Heart right ventricle (tissue), 16 donors: ENCODE data around the gene PNPO. TPM values are rescaled to one million over a fixed set of nuclear protein-coding genes. Genes with fewer than 3 reads are reported as not detected.

ENCODE experiments used
- ATAC-seq, 8 donors: fragments of 200-7000 bp; cut with Tn5 transposase; one replicate each; pipeline ENCODE4 v1.9.1; 2020; ENCODE audit warnings: mild to moderate bottlenecking in 8 of 8, moderate library complexity in 8 of 8, moderate number of reproducible peaks in 1 of 8
- DNase-seq, 2 donors: peaks; one replicate each; pipeline ENCODE4 v3.0.0-alpha.2; 2020
- H3K27ac ChIP-seq, 10 donors: fragments of 200-600 bp; sonication (generic) in 2 of 10; one replicate each; pipeline versions ENCODE4 v1.5.0 to v1.8.0; 2020 to 2022; ENCODE audit warnings: mild to moderate bottlenecking in 3 of 10
- H3K27me3 ChIP-seq, 7 donors: fragments of 200-600 bp; one replicate each; pipeline ENCODE4 v1.8.0; 2021 to 2022; ENCODE audit warnings: mild to moderate bottlenecking in 2 of 7
- H3K36me3 ChIP-seq, 9 donors: fragments of 200-600 bp; sonication (generic) in 1 of 9; one replicate each; pipeline versions ENCODE4 v1.5.0 to v1.8.0; 2020 to 2022; ENCODE audit warnings: mild to moderate bottlenecking in 2 of 9
- H3K4me1 ChIP-seq, 9 donors: fragments of 200-600 bp; sonication (generic) in 1 of 9; one replicate each; pipeline versions ENCODE4 v1.5.0 to v1.8.0; 2020 to 2022; ENCODE audit warnings: mild to moderate bottlenecking in 4 of 9
- H3K4me3 ChIP-seq, 10 donors: fragments of 200-600 bp; sonication (generic) in 2 of 10; one replicate each; pipeline versions ENCODE4 v1.5.0 to v1.8.0; 2020 to 2022; ENCODE audit warnings: mild to moderate bottlenecking in 7 of 10, moderate library complexity in 2 of 10
- H3K9me3 ChIP-seq, 11 donors: fragments of 200-600 bp in 10 of 11; sonication (generic) in 2 of 11; one replicate each; pipeline versions ENCODE4 v1.5.0 to v1.8.0; 2013 to 2022; ENCODE audit warnings: mild to moderate bottlenecking in 2 of 11, control low read depth in 1 of 11, moderate library complexity in 1 of 11
- CTCF ChIP-seq, 9 donors: fragments of 200-600 bp; sonication (generic) in 2 of 9; IDR thresholded peaks; one replicate each; pipeline versions ENCODE4 v1.5.0 to v1.8.0; 2021 to 2022; ENCODE audit warnings: antibody characterized with exemption in 9 of 9, mild to moderate bottlenecking in 5 of 9, moderate library complexity in 1 of 9
- WGBS, 2 donors: extraction: QIAGEN DNeasy Blood & Tissue Kit; methylation state at CpG; one replicate each; pipeline ENCODE4 v1.1.7; 2013; ENCODE audit warnings: inconsistent platforms in 1 of 2; 5-methylcytosine and 5-hydroxymethylcytosine counted together
- intact Hi-C, 10 donors: fragments of 100-400 bp; cut with DNase I; formaldehyde crosslinking; loops; one replicate each; pipeline versions ENCODE4 v1.11.1 to v1.14.2; 2022
- long read RNA-seq, 3 donors: library from polyadenylated mRNA; unstranded; transcript quantifications; one replicate each; pipeline ENCODE4 v2.0.0, GENCODE V29; 2020 to 2021
- polyA plus RNA-seq, 2 donors: library from polyadenylated mRNA; stranded (reverse); fragments of 200-250 nt; gene quantifications; one replicate each; pipeline ENCODE4 v1.2.3, GENCODE V29; 2013
- total RNA-seq, 10 donors: library from RNA; stranded (reverse); fragmentation: NEBNext Ultra II Directional in 3 of 10; extraction: Animal tissue kit (Norgen Biotek cat#: 25700) in 3 of 10; gene quantifications; one replicate each; pipeline versions ENCODE4 v1.2.1 to v1.2.4, GENCODE V29; 2021 to 2023
- donor health status: Arrhythmogenic right ventricular cardiomyopathy.
- donor health status: ischemic (EF 13 %, LVEDD 7.1; RV severe dilation, severe dysfunction).
- donor health status: healthy with polysubstance abuse.
- donor health status: DM: no; HTN: yes; CAD: no.
- donor health status: DM: no; HTN: no; CAD: no.
- donor health status: ischemic (EF 25% LVEDD 6.9; RV normal size, moderate dysfunction).
- donor health status: ischemic (EF 25% LVEDD 5.7; RV mildly dilated, moderate dysfunction).
- donor health status: healthy.
- donor health status: DM: yes; HTN: yes; CAD: no.
- donor health status: Ischemic cardiomyopathy.
- donor health status: ischemic (EF 35%, LVEDD 5.7; RV mildly dilated, moderate dysfunction).
- donor health status: nonischemic (EF 11% LVEDD 7.7; RV severe dilation, severe dysfunction).
- donor health status: DM: yes; HTN: yes; CAD: no.
- donor health status: PGD.
- donor health status: ischemic (EF 29% LVEDD 5.4; RV normal size, mild dysfunction).
- donor health status: nonischemic (EF 23%, LVEDD 6.1; RV moderate dilation, normal function).

The PNPO gene
- 10 to 100 TPM; 22.8 to 37.0 (median 31.5) TPM for total RNA-seq
- 10 to 100 TPM in 1 of 2 donors, 1 to 10 TPM in 1; 9.5 to 10.9 TPM for polyA plus RNA-seq
- long read RNA-seq, donor 1, transcript PNPO-217 (7 exons, 3,465 nt): major isoform, 20 of 21 reads
- long read RNA-seq, donor 1, partial matches to known transcripts: 0 of 21 reads
- long read RNA-seq, donor 1, other reads (novel, unspliced or antisense): 1 of 21 reads
- long read RNA-seq, donor 2, transcript PNPO-217 (7 exons, 3,465 nt): major isoform, 21 of 24 reads
- long read RNA-seq, donor 2, partial matches to known transcripts: 2 of 24 reads
- long read RNA-seq, donor 2, other reads (novel, unspliced or antisense): 1 of 24 reads
- long read RNA-seq, donor 3, transcript PNPO-217 (7 exons, 3,465 nt): major isoform, 64 of 70 reads
- long read RNA-seq, donor 3, partial matches to known transcripts: 0 of 70 reads
- long read RNA-seq, donor 3, other reads (novel, unspliced or antisense): 1 of 70 reads

DNA sequence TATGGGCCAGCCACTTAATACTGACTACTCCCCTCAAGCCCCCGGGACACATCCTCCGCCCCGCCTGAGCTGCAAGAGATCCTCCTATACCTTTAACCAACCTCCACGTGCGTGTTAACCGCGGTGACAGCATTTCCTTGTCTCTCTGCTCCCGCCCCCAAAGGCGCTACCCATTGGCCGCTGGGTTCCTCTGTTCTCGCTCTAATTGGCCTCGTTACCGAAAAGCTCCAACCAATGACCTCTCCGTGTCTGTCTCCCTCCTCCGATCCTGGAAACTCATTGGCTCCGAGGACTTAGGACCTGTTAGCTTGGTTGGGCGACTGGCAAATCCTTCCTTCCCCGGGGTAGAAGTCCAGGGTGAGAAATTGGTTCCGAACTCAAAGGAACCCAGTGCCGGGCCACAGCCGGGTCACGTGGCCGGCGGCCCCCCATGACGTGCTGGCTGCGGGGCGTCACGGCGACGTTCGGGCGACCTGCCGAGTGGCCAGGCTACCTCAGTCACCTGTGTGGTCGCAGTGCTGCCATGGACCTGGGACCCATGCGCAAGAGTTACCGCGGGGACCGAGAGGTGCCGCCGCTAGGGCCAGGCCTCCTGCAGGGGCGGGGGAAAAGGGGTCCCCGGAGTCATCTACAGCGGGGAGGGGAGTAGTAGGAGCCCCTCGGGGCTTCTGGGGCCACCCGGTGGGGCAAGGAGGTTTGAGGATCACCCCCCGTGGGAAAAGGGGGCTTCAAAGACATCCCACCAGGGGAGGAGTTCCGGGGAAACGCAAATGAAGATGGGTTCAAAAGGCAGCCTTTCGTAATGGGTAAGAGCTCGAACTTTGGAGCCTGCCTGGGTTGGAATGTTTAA lies at the start of gene PNPO:
PNPO (plus strand) TSS at position 326 of the 850 bp plus-strand sequence; CDS start at position 431, 105 bp downstream.
- Histone ChIP-seq H3K36me3 (peaks cover 0 to 28% (median 0%) of the 10 kb centered on the region in 9 donors), H3K27ac (peak within 1 kb of the TSS in 9 of 10 donors; percentile 78 to 90 (median 84)), H3K27me3 (no peaks in the 10 kb centered on the region), H3K4me3 (peak within 1 kb of the TSS; percentile 63 to 99 (median 86)), H3K9me3 (no peaks in the 10 kb centered on the region), H3K4me1 (peaks cover 0 to 44% (median 30%) of the 10 kb centered on the region in 9 donors)
- DNase-seq (peak; percentile 87 to 96), ATAC-seq (peak; percentile 96 to 99 (median 98))
- WGBS, 2 donors: 1 to 3% methylated on average over 50 of the region's 50 CpGs
- TF ChIP-seq CTCF (IDR thresholded peaks at IDR 0.05): peak in 2 of 9 donors; percentile 10 to 14
- intact Hi-C loops: loop anchor here in 9 of 10 donors (2.0 to 10.0 kb wide), 6 partner anchors 34 to 193 kb away; partner anchors contain the start of genes SCRN2 (in 4 of the 9) and SP2 (in 3 of the 9)

DNA sequence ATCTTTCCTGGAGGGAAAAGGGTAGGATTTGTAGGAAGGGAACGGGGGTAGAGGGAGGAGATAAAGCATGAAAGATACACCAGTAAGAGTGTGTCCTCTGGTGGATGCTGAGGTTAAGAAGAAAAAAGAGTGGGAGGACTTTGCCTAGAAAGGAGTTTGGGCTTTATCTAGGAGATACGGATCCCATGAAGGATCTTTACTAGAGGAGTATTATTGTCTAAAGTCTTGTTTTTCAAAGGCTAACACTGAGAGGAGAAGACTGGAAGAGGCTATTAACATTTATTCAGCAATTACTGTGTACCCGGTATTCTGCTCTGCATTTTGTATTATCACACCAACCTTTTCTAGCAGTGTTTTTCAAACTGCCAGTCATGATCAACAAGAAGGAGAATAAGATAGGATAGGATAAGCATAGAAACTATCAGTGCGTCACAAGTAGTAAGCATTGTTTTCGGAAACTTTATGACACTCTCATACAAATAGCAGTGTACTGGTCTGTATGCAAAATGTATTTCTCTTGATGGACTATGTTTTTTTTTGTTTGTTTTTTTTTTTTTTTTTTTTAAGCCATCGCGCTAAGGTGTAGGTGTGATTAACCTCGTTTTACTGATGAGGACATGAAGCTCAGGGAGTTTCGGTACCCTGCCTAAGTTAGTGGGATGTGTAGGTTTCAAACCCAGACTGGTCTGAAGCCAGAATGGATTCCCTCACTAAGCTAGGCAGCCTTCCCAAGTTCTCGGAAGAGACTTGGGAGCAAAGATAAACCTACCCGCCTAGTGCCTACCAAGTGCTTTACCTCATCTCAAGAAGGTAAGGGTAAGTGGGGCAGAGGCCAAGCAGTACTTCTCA lies 46.6 kb upstream of the PNPO start:
- Histone ChIP-seq H3K9me3 (no peaks in the 10 kb centered on the region), H3K27ac (peak overlapping the region; percentile 77 to 100 (median 90)), H3K4me3 (peak overlapping the region; percentile 53 to 98 (median 74)), H3K4me1 (peaks cover 3 to 45% (median 40%) of the 10 kb centered on the region in 9 donors), H3K27me3 (no peaks in the 10 kb centered on the region), H3K36me3 (peaks cover 0 to 6% (median 0%) of the 10 kb centered on the region in 9 donors)
- no peak for DNase-seq
- WGBS, 2 donors: 29 to 38% methylated on average over 11 of the region's 11 CpGs
- no peak for ATAC-seq
- TF ChIP-seq CTCF (IDR thresholded peaks at IDR 0.05): no peak
- intact Hi-C loops: loop anchor here in 8 of 10 donors (2.0 to 10.0 kb wide), 5 partner anchors 48 to 76 kb away; partner anchors contain the start of genes PNPO (in 2 of the 8) and CDK5RAP3 (in 1 of the 8)

DNA sequence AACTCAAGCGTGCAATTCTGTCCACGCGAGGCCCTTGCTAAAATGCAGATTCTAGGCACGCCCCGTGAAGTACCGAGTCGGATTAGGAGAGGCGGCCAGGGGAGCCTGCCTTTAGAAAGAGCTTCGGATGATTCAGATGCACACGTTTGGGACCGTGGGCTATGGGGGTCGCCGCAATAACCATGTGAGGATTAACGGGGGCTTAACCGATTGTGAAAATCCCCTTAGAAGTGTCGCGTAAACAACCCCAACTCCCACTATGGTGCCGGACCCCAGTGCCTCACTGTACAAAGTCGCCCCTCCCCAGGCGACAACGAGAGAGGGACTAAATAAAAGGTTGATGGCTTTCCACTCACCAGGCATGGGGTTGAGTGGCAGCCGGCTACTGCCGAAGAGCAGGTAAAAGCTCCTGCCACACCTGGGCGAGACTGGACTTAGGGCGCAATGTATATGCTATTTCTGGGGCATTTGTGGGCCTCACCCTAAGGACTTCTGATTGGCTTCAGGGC lies 46.0 kb upstream of the PNPO start:
- Histone ChIP-seq H3K9me3 (no peaks in the 10 kb centered on the region), H3K4me1 (peaks cover 9 to 52% (median 46%) of the 10 kb centered on the region in 9 donors), H3K27me3 (no peaks in the 10 kb centered on the region), H3K27ac (peak overlapping the region; percentile 77 to 100 (median 90)), H3K4me3 (peak overlapping the region; percentile 53 to 98 (median 74)), H3K36me3 (peaks cover 0 to 11% (median 0%) of the 10 kb centered on the region in 9 donors)
- intact Hi-C loops: loop anchor here in 6 of 10 donors (2.0 to 10.0 kb wide), 5 partner anchors 47 to 75 kb away; partner anchors contain the start of genes PNPO (in 2 of the 6) and CDK5RAP3 (in 1 of the 6)
- peak in 3 of 8 donors; percentile 0 to 7 (median 1) for ATAC-seq
- DNase-seq: no peak
- 0% methylated on average over 25 of the region's 25 CpGs for WGBS, 2 donors
- TF ChIP-seq CTCF (IDR thresholded peaks at IDR 0.05): no peak
